NCI-H774 (cell line): ENCODE data around the gene DLX2.
A peak's percentile ranks its signal among the peaks of the same experiment; 100 is the strongest.

Source experiments
- DNase-seq: peaks from one replicate; lab custom pipeline; 2025; lab: John Stamatoyannopoulos, UW

Gene DLX2

GRCh38 chr2:172094294-172095145 lies 8.2 kb downstream of the DLX2 start:
- no peak for DNase-seq

- DNase-seq = no peak
Measured at GRCh38 chr2:172093416-172094293, 9.0 kb downstream of the DLX2 start.

- no peak for DNase-seq
Measured at GRCh38 chr2:172092716-172093415, 9.8 kb downstream of the DLX2 start.

- no peak for DNase-seq
Measured at GRCh38 chr2:172091761-172092566, 10.7 kb downstream of the DLX2 start.

- DNase-seq = no peak
Measured at GRCh38 chr2:172091000-172091641, 11.6 kb downstream of the DLX2 start.

- DNase-seq = no peak
Measured at GRCh38 chr2:172090044-172090961, 12.4 kb downstream of the DLX2 start.

- no peak for DNase-seq
Measured at GRCh38 chr2:172089633-172090032, 13.1 kb downstream of the DLX2 start.

- DNase-seq = no peak
Measured at GRCh38 chr2:172089005-172089504, 13.6 kb downstream of the DLX2 start.

- DNase-seq = no peak
Measured at GRCh38 chr2:172088245-172089004, 14.3 kb downstream of the DLX2 start.

- no peak for DNase-seq
Measured at GRCh38 chr2:172087780-172088244, 14.9 kb downstream of the DLX2 start.

- DNase-seq = no peak
Measured at GRCh38 chr2:172087207-172087779, 15.4 kb downstream of the DLX2 start.

GRCh38 chr2:172086241-172087206 lies 16.2 kb downstream of the DLX2 start:
- DNase-seq = no peak

- no peak for DNase-seq
Measured at GRCh38 chr2:172085460-172086159, 17.1 kb downstream of the DLX2 start, which contains the start of gene DLX1. Gene DLX1, plus strand, starts transcription at chr2:172085507. Its CDS starts 171 bp downstream, at chr2:172085678.

GRCh38 chr2:172084645-172085459 lies 17.8 kb downstream of the DLX2 start:
- peak; percentile 94 for DNase-seq

- no peak for DNase-seq
Measured at GRCh38 chr2:172084395-172084644, 18.4 kb downstream of the DLX2 start.
